Right renal pelvis (tissue), 4 donors: ENCODE data around the gene PLEKHO1. TPM values are rescaled to one million over a fixed set of nuclear protein-coding genes. Genes with fewer than 3 reads are reported as not detected.

Source experiments
- polyA plus RNA-seq, 4 donors: library from polyadenylated mRNA; unstranded; fragments of 120-200 nt; gene quantifications; one replicate each; pipeline ENCODE4 v1.2.1, GENCODE V29; 2013; ENCODE audit not compliant: insufficient read length in 4 of 4

The PLEKHO1 gene
- polyA plus RNA-seq, 4 donors, result 44.5 to 60.5 (median 54.1) TPM

Other genes starting within 250 kb of the PLEKHO1 start
- 1 to 10 TPM; 6.7 to 8.8 (median 8.1) TPM for gene SV2A, start 232.1 kb upstream of the PLEKHO1 start, polyA plus RNA-seq
- 10 to 100 TPM; 79.1 to 96.8 (median 88.4) TPM for gene SF3B4, start 222.1 kb upstream of the PLEKHO1 start, polyA plus RNA-seq
- 10 to 100 TPM; 28.8 to 31.9 (median 30.7) TPM for gene MTMR11, start 213.0 kb upstream of the PLEKHO1 start, polyA plus RNA-seq
- gene OTUD7B, start 139.2 kb upstream of the PLEKHO1 start, polyA plus RNA-seq, result 10 to 100 TPM; 18.9 to 22.0 (median 19.5) TPM
- 10 to 100 TPM; 65.1 to 80.6 (median 77.3) TPM for gene VPS45, start 82.1 kb upstream of the PLEKHO1 start, polyA plus RNA-seq
- 100 to 1,000 TPM; 101 to 132 (median 121) TPM for gene ANP32E, start 86.2 kb downstream of the PLEKHO1 start, polyA plus RNA-seq
- gene CA14, start 107.9 kb downstream of the PLEKHO1 start, polyA plus RNA-seq, result 1 to 10 TPM; 6.2 to 8.1 (median 7.4) TPM
- 100 to 1,000 TPM; 184 to 211 (median 197) TPM for gene APH1A, start 119.1 kb downstream of the PLEKHO1 start, polyA plus RNA-seq
- gene C1orf54, start 122.9 kb downstream of the PLEKHO1 start, polyA plus RNA-seq, result 10 to 100 TPM; 43.4 to 52.4 (median 47.9) TPM
- 1 to 10 TPM; 7.0 to 8.1 (median 7.5) TPM for gene CIART, start 132.6 kb downstream of the PLEKHO1 start, polyA plus RNA-seq
- 10 to 100 TPM; 67.6 to 77.1 (median 75.5) TPM for gene MRPS21, start 143.9 kb downstream of the PLEKHO1 start, polyA plus RNA-seq
- gene PRPF3, start 171.6 kb downstream of the PLEKHO1 start, polyA plus RNA-seq, result 10 to 100 TPM; 57.4 to 81.1 (median 61.0) TPM
- gene RPRD2, start 214.2 kb downstream of the PLEKHO1 start, polyA plus RNA-seq, result 10 to 100 TPM; 50.0 to 57.7 (median 54.8) TPM